CD4-positive, alpha-beta T cell treated with Interleukin-10 for 1 hour (primary cell): ENCODE measurements around the gene ZNF768.

Experiments
- DNase-seq: peaks from one replicate; pipeline ENCODE4 v3.0.0-alpha.2; 2020

ZNF768 gene

DNA sequence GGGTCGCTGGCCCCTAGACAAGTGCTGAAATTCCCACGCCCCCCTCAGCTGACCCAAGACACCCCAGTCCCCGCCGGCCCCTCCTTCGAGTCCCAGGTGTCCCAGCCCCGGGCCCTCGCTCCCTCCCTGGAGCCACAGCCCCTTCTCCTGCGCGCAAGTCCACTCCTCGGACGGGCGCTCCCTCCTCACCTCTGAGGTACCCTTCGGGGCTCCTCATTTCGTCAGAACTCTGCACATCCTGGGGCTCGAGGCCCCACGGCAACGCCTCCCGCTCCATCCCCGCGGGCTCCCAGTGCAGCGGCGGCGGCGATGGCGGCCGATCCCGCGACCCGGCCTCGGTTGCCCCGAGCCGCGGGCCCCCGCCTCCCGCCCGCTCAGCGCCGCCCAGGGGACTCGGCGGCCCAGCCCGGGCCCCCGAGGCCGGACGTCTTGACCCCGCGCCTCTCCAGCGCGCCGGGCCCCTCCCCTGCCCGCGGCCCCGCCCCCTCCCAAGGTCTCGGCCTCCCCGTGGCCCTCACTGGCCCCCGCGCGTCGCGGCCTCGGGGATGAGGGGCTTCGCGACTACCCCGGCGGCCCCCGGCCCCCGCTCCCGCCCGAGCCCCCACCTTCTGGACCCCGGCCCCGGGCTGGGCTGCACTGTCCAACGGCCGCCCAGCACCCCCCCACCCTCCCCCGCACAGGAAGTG, at the start of gene ZNF768:
Gene ZNF768 (minus strand): TSS at position 430 of the 686 bp plus-strand sequence. CDS start 153 bp downstream, at position 277.
- no peak for DNase-seq

GRCh38 chr16:30574678-30575077, 48.3 kb upstream of the ZNF768 start:
- no peak for DNase-seq

GRCh38 chr16:30571445-30572322, 45.3 kb upstream of the ZNF768 start, which contains the start of gene ZNF688:
Gene ZNF688, minus strand, starts transcription at chr16:30571714. Its CDS starts 85 bp downstream, at chr16:30571629.
- DNase-seq: peak; percentile 99

DNA sequence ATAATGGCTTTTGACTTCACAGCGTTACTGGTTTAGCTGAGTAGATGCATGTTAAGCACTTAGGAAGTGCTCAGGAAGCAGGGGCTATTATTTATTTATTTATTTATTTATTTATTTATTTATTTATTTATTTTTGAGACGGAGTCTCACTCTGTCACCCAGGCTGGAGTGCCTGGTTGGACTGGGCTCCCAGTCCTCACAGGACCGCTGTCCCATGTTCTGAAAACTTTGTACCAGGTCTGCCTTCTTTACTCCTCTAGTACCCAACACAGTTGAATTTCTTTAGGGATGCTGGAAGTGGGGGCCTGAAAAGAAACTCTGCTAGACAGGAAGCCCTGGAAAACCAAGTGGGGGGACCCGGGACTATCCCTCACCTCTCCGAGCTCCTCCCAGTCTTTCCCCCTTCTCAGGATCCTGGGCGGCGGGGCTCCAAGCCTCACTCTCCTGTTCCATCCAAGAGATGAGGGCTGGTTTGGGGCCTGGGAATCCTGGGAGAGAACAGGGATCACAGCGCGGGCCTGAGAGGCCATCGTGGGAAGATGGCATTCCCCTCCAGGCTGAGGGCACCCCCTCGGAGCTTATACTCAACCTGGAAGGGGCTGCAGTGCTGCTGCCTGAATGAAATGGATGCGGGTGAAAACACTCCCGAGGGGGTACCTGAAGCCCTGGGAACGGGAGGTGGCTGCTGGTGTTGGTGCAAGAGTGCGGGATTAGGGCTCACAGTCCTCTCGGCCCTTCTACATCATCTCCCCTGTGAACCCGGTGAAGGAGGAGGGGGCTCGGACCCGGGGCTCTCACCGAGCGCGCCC, 44.5 kb upstream of the ZNF768 start:
- no peak for DNase-seq

GRCh38 chr16:30569746-30570635, 43.6 kb upstream of the ZNF768 start:
- DNase-seq: no peak

GRCh38 chr16:30569281-30569680, 42.9 kb upstream of the ZNF768 start:
- no peak for DNase-seq

DNA sequence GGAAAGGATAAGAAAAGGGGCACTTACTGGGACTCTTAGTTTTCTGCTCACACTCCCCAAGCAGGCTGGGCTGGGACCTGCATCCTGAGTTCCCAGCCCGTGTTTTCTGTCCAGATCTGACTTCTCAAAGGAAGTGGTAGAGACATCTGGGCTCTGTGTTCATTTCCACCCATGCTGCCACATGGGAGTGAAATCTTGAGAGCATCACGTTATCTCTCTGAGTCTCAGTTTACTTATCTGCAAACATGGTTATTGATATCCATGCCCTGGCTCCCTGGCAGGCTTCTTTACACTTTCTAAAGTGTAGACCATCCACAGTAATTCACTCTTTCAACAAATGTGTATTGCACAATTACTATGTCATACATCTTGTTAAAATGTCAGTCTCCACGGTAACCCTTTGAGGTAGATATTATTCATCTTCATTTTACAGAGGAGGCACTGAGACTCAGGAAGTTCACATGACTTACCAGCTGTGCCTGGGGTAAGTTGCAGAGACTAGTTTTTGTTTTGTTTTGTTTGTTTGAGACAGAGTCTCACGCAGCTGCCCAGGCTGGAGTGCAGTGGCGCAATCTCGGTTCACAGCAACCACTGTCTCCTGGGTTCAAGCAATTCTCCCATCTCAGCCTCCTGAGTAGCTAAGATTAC, 41.7 kb upstream of the ZNF768 start:
- peak; percentile 78 for DNase-seq

- peak; percentile 68 for DNase-seq
Measured at GRCh38 chr16:30567160-30567990, 41.0 kb upstream of the ZNF768 start.

- no peak for DNase-seq
Measured at GRCh38 chr16:30566531-30566930, 40.2 kb upstream of the ZNF768 start.

DNA sequence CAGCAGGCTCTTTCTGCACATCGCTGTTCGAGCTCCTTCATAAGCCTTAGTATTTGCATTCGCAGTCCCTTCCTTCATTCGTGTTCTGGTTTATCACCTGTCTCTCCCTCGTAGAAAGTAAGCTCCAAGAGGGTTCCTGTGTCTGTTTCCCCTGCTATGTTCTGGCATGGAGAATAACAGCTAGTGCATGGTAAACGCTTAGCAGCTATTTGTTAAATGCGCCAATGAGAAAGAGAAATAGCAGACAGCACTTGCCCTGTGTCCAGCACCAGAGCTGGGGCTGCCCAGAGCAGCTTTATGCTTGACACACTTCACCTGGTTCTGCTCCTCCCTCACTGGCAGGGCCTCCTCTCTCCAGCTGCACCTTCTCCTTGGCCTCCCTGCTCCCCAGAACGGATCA, 39.6 kb upstream of the ZNF768 start:
- no peak for DNase-seq

GRCh38 chr16:30565526-30565925, 39.2 kb upstream of the ZNF768 start:
- DNase-seq: no peak

DNA sequence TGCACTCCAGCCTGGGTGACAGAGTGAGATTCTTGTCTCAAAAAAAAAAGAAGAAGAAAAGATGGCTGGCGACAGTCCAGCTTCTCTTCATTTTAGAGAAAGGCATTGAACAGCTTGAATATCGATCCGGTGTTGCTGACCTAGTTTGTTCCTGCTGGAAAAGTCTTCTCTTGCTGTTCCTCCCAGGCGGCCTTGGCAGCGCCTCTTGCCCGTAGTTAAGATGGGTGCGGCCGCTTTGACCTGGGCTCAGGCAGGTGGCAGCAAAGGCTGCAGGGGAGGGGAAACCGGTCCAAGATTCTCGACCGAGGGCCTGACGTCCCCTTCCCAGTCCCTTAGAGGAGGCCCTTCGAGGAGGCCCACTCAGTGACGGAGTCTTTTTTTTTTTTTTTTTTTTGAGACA, 35.7 kb upstream of the ZNF768 start:
- DNase-seq: no peak

DNA sequence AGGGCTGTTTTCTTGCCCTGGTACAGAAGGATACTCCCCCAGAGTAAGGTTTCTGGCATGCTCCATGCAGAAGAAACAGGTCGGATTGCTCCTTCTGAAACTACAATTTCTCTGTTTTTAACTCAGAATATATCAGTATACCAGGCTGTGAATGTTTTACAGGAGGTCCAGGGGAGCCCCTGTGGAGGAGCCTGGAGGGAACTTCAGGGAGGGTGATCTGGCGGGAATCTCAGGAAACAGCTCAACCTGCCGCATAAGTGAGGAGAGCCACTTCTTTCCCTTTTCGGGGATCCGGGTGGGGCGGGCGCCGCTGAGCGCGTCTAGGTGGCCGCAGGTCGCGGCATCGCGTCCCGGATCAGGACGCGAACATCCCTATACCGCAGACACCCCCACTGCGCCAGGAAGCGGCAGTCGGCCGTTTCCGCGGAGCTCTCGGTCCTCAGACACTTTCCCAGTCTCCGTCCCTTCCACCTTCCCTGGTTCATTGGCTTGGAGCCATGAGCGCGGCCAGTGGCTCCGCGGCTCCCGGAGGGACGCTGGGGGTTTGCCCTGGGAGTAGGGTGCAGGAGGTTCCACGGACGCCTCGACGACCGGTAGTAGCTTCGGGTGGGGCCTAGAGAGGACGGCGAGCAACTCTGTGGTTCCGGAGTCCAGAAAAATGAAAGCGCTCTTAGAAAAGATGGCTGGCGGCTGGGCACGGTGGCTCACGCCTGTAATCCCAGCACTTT, 34.9 kb upstream of the ZNF768 start:
- peak; percentile 37 for DNase-seq

DNA sequence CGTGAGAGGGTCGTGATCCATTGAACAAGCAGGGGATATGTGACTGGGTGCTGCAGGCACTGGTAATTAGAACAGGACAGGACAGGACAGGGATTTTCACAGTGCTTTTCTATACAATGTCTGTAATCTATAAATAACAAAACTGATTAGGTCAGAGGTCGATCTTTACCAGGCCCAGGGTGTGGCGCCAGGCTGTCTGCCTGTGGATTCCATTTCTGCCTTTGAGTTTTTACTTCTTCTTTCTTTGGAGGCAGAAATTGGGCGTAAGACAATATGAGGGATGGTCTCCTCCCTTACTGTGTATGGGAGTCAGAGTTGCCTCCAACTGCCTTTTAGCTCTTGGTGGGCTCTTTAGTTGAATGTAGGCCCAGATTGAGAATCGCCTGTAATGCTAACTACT, 33.3 kb upstream of the ZNF768 start:
- DNase-seq: no peak

DNA sequence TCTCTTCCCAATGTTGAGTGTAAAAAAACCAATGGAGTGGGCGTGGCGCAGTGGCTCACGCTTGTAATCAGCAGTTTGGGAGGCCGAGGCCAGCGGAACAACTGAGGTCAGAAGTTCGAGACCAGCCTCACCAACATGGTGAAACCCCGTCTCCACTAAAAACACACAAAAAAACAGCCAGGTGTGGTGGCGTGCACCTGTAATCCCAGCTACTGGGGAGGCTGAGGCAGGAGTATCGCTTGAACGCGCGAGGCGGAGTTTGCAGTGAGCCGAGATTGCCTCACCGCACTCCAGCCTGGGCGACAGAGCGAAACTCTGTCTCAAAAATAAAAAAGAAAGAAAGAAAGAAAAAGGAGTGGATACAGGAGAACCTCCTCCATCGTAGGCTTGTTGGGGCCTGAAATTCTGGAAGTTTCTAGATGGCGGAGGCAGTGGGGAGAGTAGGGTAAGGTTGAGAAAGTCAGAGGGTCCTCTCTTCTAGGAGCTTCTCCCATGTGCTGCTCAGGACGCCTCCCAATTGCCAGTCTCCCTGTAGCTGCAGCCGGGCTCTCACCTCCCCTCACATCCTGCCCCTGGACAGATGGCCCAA, 32.5 kb upstream of the ZNF768 start:
- no peak for DNase-seq

DNA sequence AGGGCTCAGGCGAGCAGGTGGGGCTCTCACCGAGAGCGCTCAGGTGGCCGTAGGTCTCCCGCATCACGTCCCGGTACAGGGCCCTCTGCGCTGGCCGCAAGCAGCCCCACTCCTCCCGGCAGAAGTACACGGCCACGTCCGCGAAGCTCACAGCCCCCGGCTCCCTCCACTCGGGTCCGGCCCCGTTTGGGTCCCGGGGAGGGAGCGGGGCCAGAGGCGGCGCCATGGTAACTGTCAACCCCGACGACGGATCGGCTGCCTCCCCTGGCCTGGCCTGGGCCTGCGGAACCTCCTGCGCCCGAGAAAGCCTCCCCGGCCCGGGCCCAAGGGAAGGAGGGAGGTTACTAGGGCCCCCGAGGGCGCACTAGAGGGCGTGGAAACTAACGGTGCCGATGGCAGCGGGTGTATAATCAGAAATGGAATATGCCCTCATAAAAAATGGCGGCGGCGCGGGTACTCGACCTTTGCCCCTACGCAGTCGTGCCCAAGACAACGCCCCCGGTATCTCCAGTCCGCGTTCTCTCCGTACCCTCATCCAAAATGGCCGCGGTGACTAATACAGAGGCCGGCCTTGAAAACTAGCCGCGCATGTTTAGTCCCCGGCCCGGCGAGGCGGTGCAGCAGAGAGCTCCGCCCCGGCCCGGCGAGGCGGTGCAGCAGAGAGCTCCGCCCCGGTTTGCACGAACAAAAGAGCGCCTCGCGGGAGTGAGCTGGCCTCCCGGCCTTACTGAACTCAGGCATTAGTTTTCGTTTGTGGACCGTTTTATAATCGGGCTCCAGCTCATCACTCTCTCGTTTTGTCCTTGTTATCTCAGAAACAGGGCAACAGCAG, 31.8 kb upstream of the ZNF768 start, which contains the start of gene ZNF764:
Gene ZNF764 (minus strand): TSS at position 418 of the 832 bp plus-strand sequence. CDS start 192 bp downstream, at position 226.
- peak; percentile 99 for DNase-seq

GRCh38 chr16:30557707-30557956, 31.3 kb upstream of the ZNF768 start:
- DNase-seq: no peak

GRCh38 chr16:30556125-30556473, 29.7 kb upstream of the ZNF768 start:
- DNase-seq: no peak
